ENCODE results near the gene ASPM. TPM values are rescaled to one million over a fixed set of nuclear protein-coding genes. Genes with fewer than 3 reads are reported as not detected.

The ASPM gene
- total and polyA plus RNA-seq, 2 donors (not counting 1 experiment from before 2014, with no cell fraction given): 0.13 to 0.27 TPM

DNA sequence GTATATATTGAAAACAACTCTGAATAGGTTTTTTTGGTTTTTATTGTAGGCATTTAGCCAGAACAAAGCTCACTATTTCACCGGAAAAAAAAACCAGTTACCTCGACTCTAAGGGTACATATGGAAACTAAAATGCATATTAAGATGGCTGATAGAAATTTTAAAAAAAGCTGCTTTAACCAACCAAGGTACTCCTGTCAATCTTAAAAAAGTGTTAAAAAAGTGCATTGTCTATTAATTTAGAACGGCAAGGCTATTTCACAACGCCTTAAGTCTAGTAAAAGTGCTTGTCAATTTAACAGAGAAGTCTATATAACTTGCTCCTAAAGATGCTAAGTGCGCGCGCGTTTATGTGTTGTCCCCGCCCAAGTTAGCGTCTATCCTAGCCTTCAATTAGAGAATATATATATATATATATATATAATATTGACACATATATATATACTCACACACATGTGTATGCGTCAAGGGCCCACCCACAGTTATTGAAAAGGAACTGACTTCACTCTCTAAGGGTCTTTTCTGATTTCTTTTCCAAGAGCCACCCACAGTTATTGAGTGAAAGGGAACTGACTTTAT is 934 bp downstream of the ASPM start:
- peak overlapping the region; percentile 92 for H3K4me3 Mint-ChIP-seq
- no peaks in the 10 kb centered on the region for H3K36me3 ChIP-seq (replicated peaks in 1 of 2; ENCODE audit: control extremely low read depth in 1 of 2, control insufficient read depth in 1 of 2, extremely low read depth in 1 of 2, insufficient read depth in 2 of 2, low read length in 1 of 2)
- CTCF ChIA-PET: interaction anchor here (0.7 to 1.2 kb wide), 2 partner anchors 10 to 35 kb away, joined by 3 read pairs; no protein-coding TSS in a partner anchor
- H3K4me3 ChIP-seq (ENCODE audit: control extremely low read depth in 1 of 5, extremely low read depth in 1 of 5, insufficient read depth in 1 of 5, low read depth in 2 of 5, low read length in 4 of 5): peak overlapping the region; percentile 64 to 88 (median 83)
- peak overlapping the region; percentile 87 for H2AFZ ChIP-seq (ENCODE audit: insufficient read depth, low read depth, low read length, poor library complexity, severe bottlenecking)
- peaks cover 0 to 4% (median 2%) of the 10 kb centered on the region in 4 experiments for H3K27me3 ChIP-seq (replicated peaks in 1 of 4; ENCODE audit: control extremely low read depth in 1 of 4, control insufficient read depth in 3 of 4, insufficient read depth in 4 of 4, low read length in 3 of 4)
- POLR2A ChIA-PET: interaction anchor here (0.7 kb wide), 1 partner anchor 10 kb away, joined by 3 read pairs; no protein-coding TSS in a partner anchor
- ATAC-seq (ENCODE audit: low read depth): no peak
- peaks cover 31% of the 10 kb centered on the region for H3K4me1 Mint-ChIP-seq
- TF ChIP-seq, protein P1, sequence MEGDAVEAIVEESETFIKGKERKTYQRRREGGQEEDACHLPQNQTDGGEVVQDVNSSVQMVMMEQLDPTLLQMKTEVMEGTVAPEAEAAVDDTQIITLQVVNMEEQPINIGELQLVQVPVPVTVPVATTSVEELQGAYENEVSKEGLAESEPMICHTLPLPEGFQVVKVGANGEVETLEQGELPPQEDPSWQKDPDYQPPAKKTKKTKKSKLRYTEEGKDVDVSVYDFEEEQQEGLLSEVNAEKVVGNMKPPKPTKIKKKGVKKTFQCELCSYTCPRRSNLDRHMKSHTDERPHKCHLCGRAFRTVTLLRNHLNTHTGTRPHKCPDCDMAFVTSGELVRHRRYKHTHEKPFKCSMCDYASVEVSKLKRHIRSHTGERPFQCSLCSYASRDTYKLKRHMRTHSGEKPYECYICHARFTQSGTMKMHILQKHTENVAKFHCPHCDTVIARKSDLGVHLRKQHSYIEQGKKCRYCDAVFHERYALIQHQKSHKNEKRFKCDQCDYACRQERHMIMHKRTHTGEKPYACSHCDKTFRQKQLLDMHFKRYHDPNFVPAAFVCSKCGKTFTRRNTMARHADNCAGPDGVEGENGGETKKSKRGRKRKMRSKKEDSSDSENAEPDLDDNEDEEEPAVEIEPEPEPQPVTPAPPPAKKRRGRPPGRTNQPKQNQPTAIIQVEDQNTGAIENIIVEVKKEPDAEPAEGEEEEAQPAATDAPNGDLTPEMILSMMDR (IDR thresholded peaks at IDR 0.05): no peak
- TF ChIP-seq EZH2 (IDR thresholded peaks at IDR 0.05; ENCODE audit: borderline replicate concordance, insufficient read depth, low read depth, low read length, poor library complexity, severe bottlenecking): no peak
- H3K27ac Mint-ChIP-seq: peak overlapping the region; percentile 47
- intact Hi-C loops (cut with micrococcal nuclease): loop anchor here (5.0 to 10.0 kb wide), 2 partner anchors 759 to 1012 kb away; partner anchors contain the start of genes C1orf53 and NEK7
- peak overlapping the region; percentile 80 for H3K9ac ChIP-seq (ENCODE audit: low read length)
- H3K27ac ChIP-seq (ENCODE audit: low read length in 2 of 2): no peak overlapping the region
- peaks cover 5 to 11% of the 10 kb centered on the region in 2 donors for H3K4me1 ChIP-seq (ENCODE audit: control insufficient read depth in 2 of 2, insufficient read depth in 2 of 2, low read length in 2 of 2)
- no peaks in the 10 kb centered on the region for H4K20me1 ChIP-seq (ENCODE audit: control insufficient read depth, insufficient read depth, low read length, poor library complexity, severe bottlenecking)
- WGBS (ENCODE audit: insufficient coverage): no CpG with 5 or more reads among the region's 11 CpGs
- peak overlapping the region; percentile 95 for H3K4me2 ChIP-seq (replicated peaks; ENCODE audit: low read depth, low read length, poor library complexity, severe bottlenecking)
- no peak for DNase-seq
- peaks cover 3% of the 10 kb centered on the region for H3K27me3 Mint-ChIP-seq
- H3K9me3 ChIP-seq (ENCODE audit: control extremely low read depth in 1 of 3, control insufficient read depth in 2 of 3, insufficient read depth in 1 of 3, low read length in 2 of 3): no peaks in the 10 kb centered on the region
- H3K79me2 ChIP-seq (ENCODE audit: control insufficient read depth, insufficient read depth, low read length): peaks cover 6% of the 10 kb centered on the region
- H3K9me3 Mint-ChIP-seq (ENCODE audit: insufficient read depth): no peaks in the 10 kb centered on the region

Data from B cell (primary cell).